HG02759 (cell line): Measurements from ENCODE around the gene GALNT16.
A peak's percentile ranks its signal among the peaks of the same experiment; 100 is the strongest.

Experiments
- ATAC-seq: cut with Tn5 transposase; IDR thresholded peaks from one replicate; pipeline ENCODE4 v1.9.1; 2021; ENCODE audit warnings: mild to moderate bottlenecking, moderate library complexity; ENCODE audit not compliant: unreplicated experiment

Gene GALNT16

GRCh38 chr14:69398818-69399210 is 138.9 kb downstream of the GALNT16 start:
- ATAC-seq: peak; percentile 22

GRCh38 chr14:69399750-69400149 is 139.8 kb downstream of the GALNT16 start:
- no peak for ATAC-seq

- no peak for ATAC-seq
Measured at GRCh38 chr14:69400154-69400553, 140.2 kb downstream of the GALNT16 start.

- ATAC-seq: no peak
Measured at GRCh38 chr14:69401841-69402240, 141.9 kb downstream of the GALNT16 start.

GRCh38 chr14:69404478-69404877 is 144.5 kb downstream of the GALNT16 start:
- no peak for ATAC-seq

GRCh38 chr14:69404883-69405282 is 144.9 kb downstream of the GALNT16 start:
- ATAC-seq: no peak

GRCh38 chr14:69405762-69406161 is 145.8 kb downstream of the GALNT16 start:
- ATAC-seq: no peak
